ENCODE data around the gene LCMT2. TPM values are rescaled to one million over a fixed set of nuclear protein-coding genes. Genes with fewer than 3 reads are reported as not detected.
"Not testable (repeated sequence)": the region's sequence is repeated elsewhere in the genome, so short reads cannot be mapped to it uniquely, and the experiment has no call there.

LCMT2 gene
- total RNA-seq, 1 donor from 2014 or later, result 8.1 TPM

- Histone ChIP-seq H3K27ac (no peak overlapping the region), H3K27me3 (peaks cover 16% of the 10 kb centered on the region), H3K4me1 (no peaks in the 10 kb centered on the region), H3K9me3 (no peaks in the 10 kb centered on the region), H3K4me3 (no peak overlapping the region), H3K36me3 (no peaks in the 10 kb centered on the region)
- intact Hi-C loops (cut with DNase I), result no loop called here
- DNase-seq (no peak), ATAC-seq (no peak)
- no peak for TF ChIP-seq CTCF (IDR thresholded peaks at IDR 0.05)
These were observed 37.8 kb downstream of the LCMT2 start for GRCh38 chr15:43292375-43293078.

DNA sequence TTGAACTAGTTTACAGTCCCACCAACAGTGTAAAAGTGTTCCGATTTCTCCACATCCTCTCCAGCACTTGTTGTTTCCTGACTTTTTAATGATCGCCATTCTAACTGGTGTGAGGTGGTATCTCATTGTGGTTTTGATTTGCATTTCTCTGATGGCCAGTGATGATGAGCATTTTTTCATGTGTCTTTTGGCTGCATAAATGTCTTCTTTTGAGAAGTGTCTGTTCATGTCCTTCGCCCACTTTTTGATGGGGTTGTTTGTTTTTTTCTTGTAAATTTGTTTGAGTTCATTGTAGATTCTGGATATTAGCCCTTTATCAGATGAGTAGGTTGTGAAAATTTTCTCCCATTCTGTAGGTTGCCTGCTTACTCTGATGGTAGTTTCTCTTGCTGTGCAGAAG, 40.7 kb downstream of the LCMT2 start:
- H3K27me3 ChIP-seq; intact Hi-C loops (cut with DNase I); DNase-seq; H3K4me3 ChIP-seq; ATAC-seq; H3K27ac ChIP-seq; H3K36me3 ChIP-seq; H3K9me3 ChIP-seq; H3K4me1 ChIP-seq: not testable (repeated sequence)

DNA sequence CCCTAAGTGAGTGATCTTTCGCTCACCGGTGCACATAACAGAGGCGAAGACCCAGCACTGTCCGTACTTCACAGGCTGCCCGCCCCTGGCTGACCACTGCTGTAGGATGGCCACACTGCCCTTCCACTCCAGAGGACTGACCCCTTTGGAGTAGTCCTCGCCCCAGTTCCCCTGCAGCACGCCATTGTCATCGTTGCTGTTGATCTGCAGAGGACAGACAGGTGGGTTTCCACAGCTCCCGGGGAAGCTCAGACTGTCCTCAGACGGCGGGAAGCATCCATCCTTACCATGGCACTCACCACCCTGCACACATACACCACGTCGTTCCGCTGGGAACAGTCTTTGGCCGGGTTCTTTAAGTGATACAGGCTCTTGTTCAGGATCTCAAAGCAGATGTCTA, 43.1 kb downstream of the LCMT2 start:
- no peaks in the 10 kb centered on the region for H3K27me3 ChIP-seq
- H3K36me3 ChIP-seq, result no peaks in the 10 kb centered on the region
- no peaks in the 10 kb centered on the region for H3K4me1 ChIP-seq
- DNase-seq (no peak), ATAC-seq (peak; percentile 27)
- H3K9me3 ChIP-seq, result no peaks in the 10 kb centered on the region
- no peak overlapping the region for H3K27ac ChIP-seq
- no peak overlapping the region for H3K4me3 ChIP-seq
- intact Hi-C loops (cut with DNase I), result no loop called here
- no peak for TF ChIP-seq CTCF (IDR thresholded peaks at IDR 0.05)

- no peak overlapping the region for H3K4me3 ChIP-seq
- ATAC-seq (peak; percentile 24), DNase-seq (no peak)
- no peak for TF ChIP-seq CTCF (IDR thresholded peaks at IDR 0.05)
- intact Hi-C loops (cut with DNase I), result no loop called here
- no peaks in the 10 kb centered on the region for H3K36me3 ChIP-seq
- H3K9me3 ChIP-seq, result no peaks in the 10 kb centered on the region
- no peaks in the 10 kb centered on the region for H3K27me3 ChIP-seq
- H3K4me1 ChIP-seq, result no peaks in the 10 kb centered on the region
- no peak overlapping the region for H3K27ac ChIP-seq
These were observed 44.3 kb downstream of the LCMT2 start for GRCh38 chr15:43286074-43286473.

- Histone ChIP-seq H3K9me3 (no peaks in the 10 kb centered on the region), H3K4me1 (no peaks in the 10 kb centered on the region), H3K4me3 (no peak overlapping the region), H3K36me3 (no peaks in the 10 kb centered on the region), H3K27me3 (no peaks in the 10 kb centered on the region), H3K27ac (no peak overlapping the region)
- intact Hi-C loops (cut with DNase I), result loop anchor here (2.0 kb wide), 1 partner anchor 61 kb away; no protein-coding TSS in a partner anchor
- DNase-seq (no peak), ATAC-seq (peak; percentile 89)
- TF ChIP-seq CTCF (IDR thresholded peaks at IDR 0.05), result peak; percentile 86
These were observed 44.8 kb downstream of the LCMT2 start for GRCh38 chr15:43285609-43286037.

GRCh38 chr15:43283526-43283925, 46.8 kb downstream of the LCMT2 start:
- no peak for TF ChIP-seq CTCF (IDR thresholded peaks at IDR 0.05)
- Histone ChIP-seq H3K9me3 (no peaks in the 10 kb centered on the region), H3K27me3 (no peaks in the 10 kb centered on the region), H3K4me3 (no peak overlapping the region), H3K27ac (no peak overlapping the region), H3K36me3 (no peaks in the 10 kb centered on the region), H3K4me1 (no peaks in the 10 kb centered on the region)
- ATAC-seq (no peak), DNase-seq (no peak)
- intact Hi-C loops (cut with DNase I), result no loop called here
